BJ (cell line): ENCODE results near the gene TNRC6A. TPM values are rescaled to one million over a fixed set of nuclear protein-coding genes. Genes with fewer than 3 reads are reported as not detected.

Source experiments
- CTCF ChIA-PET: fragments of 350-600 bp; formaldehyde crosslinking; extraction: SDS; loops from one replicate; lab custom pipeline; 2021; ENCODE audit warnings: antibody characterized with exemption, inconsistent platforms; lab: Yijun Ruan, JAX
- POLR2A ChIA-PET: fragments of 300-600 bp; sonication (Branson Sonifier 250); formaldehyde crosslinking; extraction: SDS; loops from one replicate; lab custom pipeline; 2021; ENCODE audit warnings: antibody characterized with exemption; lab: Charles Lee
- DNase-seq: peaks from one replicate; pipeline ENCODE4 v3.0.0-alpha.2; 2011; ENCODE audit warnings: low read depth
- H3K27me3 ChIP-seq: 2 replicates; pipeline ENCODE4 v1.6.0; 2011; ENCODE audit warnings: low read length; ENCODE audit not compliant: control insufficient read depth, insufficient read depth
- H3K36me3 ChIP-seq: 2 replicates; pipeline ENCODE4 v1.5.1; 2011; ENCODE audit warnings: low read length; ENCODE audit not compliant: control insufficient read depth, insufficient read depth
- H3K4me3 ChIP-seq: 2 replicates; pipeline ENCODE4 v1.5.1; 2011; ENCODE audit warnings: low read depth, mild to moderate bottlenecking, control low read depth, low read length
- CTCF ChIP-seq: IDR thresholded peaks from 2 replicates; pipeline ENCODE4 v1.5.1; 2011; ENCODE audit warnings: low read depth, mild to moderate bottlenecking, control low read depth, inconsistent platforms, low read length, moderate library complexity; ENCODE audit not compliant: insufficient read depth
- polyA plus RNA-seq: library from polyadenylated mRNA; depleted of rRNA; stranded (reverse); fragments of >200 nt; gene quantifications from 2 replicates; pipeline ENCODE4 v1.2.3, GENCODE V29; 2011; rRNA removed

Gene TNRC6A
- polyA plus RNA-seq, 1 experiment = 44.8 TPM

GRCh38 chr16:24863582-24864437 lies 134.4 kb downstream of the TNRC6A start:
- no peak for DNase-seq
- Histone ChIP-seq H3K4me3 (no peak overlapping the region), H3K36me3 (no peaks in the 10 kb centered on the region), H3K27me3 (no peaks in the 10 kb centered on the region)
- no peak for TF ChIP-seq CTCF
- POLR2A ChIA-PET = no interaction called here
- CTCF ChIA-PET = interaction anchor here (0.6 to 0.7 kb wide), 2 partner anchors 421 to 810 kb away, joined by 3 read pairs; no protein-coding TSS in a partner anchor

- no peaks in the 10 kb centered on the region for H3K36me3 ChIP-seq
- POLR2A ChIA-PET = no interaction called here
- no peak for TF ChIP-seq CTCF
- no peak for DNase-seq
- no peaks in the 10 kb centered on the region for H3K27me3 ChIP-seq
- CTCF ChIA-PET = interaction anchor here (0.5 kb wide), 1 partner anchor 36 kb away, joined by 3 read pairs; no protein-coding TSS in a partner anchor
- no peak overlapping the region for H3K4me3 ChIP-seq
Observed at GRCh38 chr16:24869033-24869432, 139.6 kb downstream of the TNRC6A start.

- POLR2A ChIA-PET = no interaction called here
- CTCF ChIA-PET = no interaction called here
Observed at GRCh38 chr16:24871891-24872290, 142.4 kb downstream of the TNRC6A start.

GRCh38 chr16:24873028-24873427 lies 143.6 kb downstream of the TNRC6A start:
- no peaks in the 10 kb centered on the region for H3K36me3 ChIP-seq
- no peak for TF ChIP-seq CTCF
- ChIA-PET CTCF (no interaction called here), POLR2A (no interaction called here)
- 0 out of 2 replicates have a peak, but pooled peaks cover 1% of the 10 kb centered on the region for H3K27me3 ChIP-seq
- DNase-seq = no peak
- H3K4me3 ChIP-seq = no peak overlapping the region

More at GRCh38 chr16:24871891-24872290, 142.4 kb downstream of the TNRC6A start:
- 0 out of 2 replicates have a peak, but pooled peaks cover under 1% of the 10 kb centered on the region for H3K27me3 ChIP-seq
- H3K36me3 ChIP-seq = no peaks in the 10 kb centered on the region
- no peak for DNase-seq
- TF ChIP-seq CTCF = no peak
- no peak overlapping the region for H3K4me3 ChIP-seq

- ChIA-PET CTCF (no interaction called here), POLR2A (no interaction called here)
- H3K4me3 ChIP-seq = no peak overlapping the region
- DNase-seq = no peak
- H3K27me3 ChIP-seq = 0 out of 2 replicates have a peak, but pooled peaks cover 1% of the 10 kb centered on the region
- no peak for TF ChIP-seq CTCF
- no peaks in the 10 kb centered on the region for H3K36me3 ChIP-seq
Observed at GRCh38 chr16:24875466-24875865, 146.0 kb downstream of the TNRC6A start.

Other genes with a start within 250 kb of the TNRC6A start
- gene RBBP6, start 190.1 kb upstream of the TNRC6A start, polyA plus RNA-seq = 11.7 and 21.3 TPM in 2 replicates
- gene SLC5A11, start 116.3 kb downstream of the TNRC6A start, polyA plus RNA-seq = not detected in 2 replicates